ENCODE results near the gene ACSM2A.
"Not testable (repeated sequence)": the region's sequence is repeated elsewhere in the genome, so short reads cannot be mapped to it uniquely, and the experiment has no call there.

Gene ACSM2A

DNA sequence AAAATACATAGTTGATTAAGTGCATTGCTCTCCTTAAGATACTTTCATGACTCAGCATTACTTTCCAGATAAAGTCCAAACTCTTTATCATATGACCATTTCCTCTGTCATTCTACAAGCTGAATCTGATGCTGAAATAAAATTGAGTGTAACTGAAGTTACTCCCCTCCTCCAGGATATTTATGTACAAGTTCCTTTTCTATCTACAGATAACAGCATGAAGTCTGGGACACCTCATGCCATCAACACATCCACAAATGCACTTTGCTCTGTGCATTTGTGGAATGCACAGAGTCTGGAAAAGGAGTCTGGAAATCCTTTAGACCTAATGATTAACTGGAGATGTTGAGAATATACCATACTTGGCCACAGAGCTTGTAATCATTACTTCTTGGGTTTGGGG lies 64.4 kb downstream of the ACSM2A start:
- Mint-ChIP-seq H3K27ac (peak overlapping the region; percentile 51 to 89 (median 56)), H3K36me3 (ENCODE audit: low read depth) (no peaks in the 10 kb centered on the region), H3K27me3 (ENCODE audit: low read depth) (no peaks in the 10 kb centered on the region), H3K4me3 (no peak overlapping the region), H3K4me1 (no peaks in the 10 kb centered on the region), H3K9me3 (peaks cover 3% of the 10 kb centered on the region)
- TF ChIP-seq, protein P1, sequence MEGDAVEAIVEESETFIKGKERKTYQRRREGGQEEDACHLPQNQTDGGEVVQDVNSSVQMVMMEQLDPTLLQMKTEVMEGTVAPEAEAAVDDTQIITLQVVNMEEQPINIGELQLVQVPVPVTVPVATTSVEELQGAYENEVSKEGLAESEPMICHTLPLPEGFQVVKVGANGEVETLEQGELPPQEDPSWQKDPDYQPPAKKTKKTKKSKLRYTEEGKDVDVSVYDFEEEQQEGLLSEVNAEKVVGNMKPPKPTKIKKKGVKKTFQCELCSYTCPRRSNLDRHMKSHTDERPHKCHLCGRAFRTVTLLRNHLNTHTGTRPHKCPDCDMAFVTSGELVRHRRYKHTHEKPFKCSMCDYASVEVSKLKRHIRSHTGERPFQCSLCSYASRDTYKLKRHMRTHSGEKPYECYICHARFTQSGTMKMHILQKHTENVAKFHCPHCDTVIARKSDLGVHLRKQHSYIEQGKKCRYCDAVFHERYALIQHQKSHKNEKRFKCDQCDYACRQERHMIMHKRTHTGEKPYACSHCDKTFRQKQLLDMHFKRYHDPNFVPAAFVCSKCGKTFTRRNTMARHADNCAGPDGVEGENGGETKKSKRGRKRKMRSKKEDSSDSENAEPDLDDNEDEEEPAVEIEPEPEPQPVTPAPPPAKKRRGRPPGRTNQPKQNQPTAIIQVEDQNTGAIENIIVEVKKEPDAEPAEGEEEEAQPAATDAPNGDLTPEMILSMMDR (IDR thresholded peaks at IDR 0.05; ENCODE audit: unreplicated experiment in 3 of 3) = no peak

DNA sequence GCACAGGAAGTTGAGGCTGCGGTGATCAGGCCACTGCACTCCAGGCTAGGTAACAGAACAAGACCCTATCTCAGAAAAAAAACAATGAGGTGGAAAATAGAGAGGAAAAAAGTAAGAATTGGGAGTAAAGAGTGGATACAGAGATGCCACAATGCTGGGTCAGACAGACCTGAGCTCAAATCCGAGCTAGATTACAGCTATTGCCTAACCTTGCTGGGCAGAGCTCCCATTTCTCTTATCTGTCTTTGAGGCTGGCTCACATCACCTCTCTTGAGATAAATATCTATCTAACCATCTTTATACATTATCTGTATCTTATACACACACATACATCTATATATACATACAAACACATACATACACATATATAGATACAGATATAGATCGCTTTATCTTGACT lies 65.8 kb downstream of the ACSM2A start:
- TF ChIP-seq, protein P1 (IDR thresholded peaks at IDR 0.05; ENCODE audit: unreplicated experiment in 3 of 3) = no peak
- Mint-ChIP-seq H3K27ac (no peak overlapping the region), H3K36me3 (ENCODE audit: low read depth) (no peaks in the 10 kb centered on the region), H3K4me3 (no peak overlapping the region), H3K9me3 (peaks cover 3% of the 10 kb centered on the region), H3K27me3 (ENCODE audit: low read depth) (no peaks in the 10 kb centered on the region), H3K4me1 (no peaks in the 10 kb centered on the region)

DNA sequence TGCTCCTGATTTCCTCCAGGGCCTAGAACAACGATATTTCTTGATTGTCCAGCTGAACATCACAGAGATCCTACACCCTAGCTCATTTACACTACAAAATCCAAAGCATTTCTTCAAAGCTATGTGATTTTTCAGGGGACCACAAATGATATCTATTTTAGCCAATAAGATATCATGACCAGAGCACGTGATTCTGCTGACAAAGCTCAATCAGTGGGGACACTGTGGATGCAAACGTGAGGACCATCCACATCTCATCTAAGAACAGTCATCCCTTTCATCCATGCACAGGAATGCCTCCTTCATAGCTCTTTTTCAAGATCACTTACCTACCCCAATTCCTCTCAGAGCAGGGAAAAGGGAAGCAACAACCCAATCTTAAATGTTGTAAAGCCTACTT lies 67.9 kb downstream of the ACSM2A start:
- TF ChIP-seq, protein P1 (IDR thresholded peaks at IDR 0.05; ENCODE audit: unreplicated experiment in 3 of 3) = no peak
- Mint-ChIP-seq H3K4me1 (no peaks in the 10 kb centered on the region), H3K27me3 (ENCODE audit: low read depth) (no peaks in the 10 kb centered on the region), H3K27ac (no peak overlapping the region), H3K9me3 (peaks cover 3% of the 10 kb centered on the region), H3K4me3 (no peak overlapping the region), H3K36me3 (ENCODE audit: low read depth) (no peaks in the 10 kb centered on the region)

DNA sequence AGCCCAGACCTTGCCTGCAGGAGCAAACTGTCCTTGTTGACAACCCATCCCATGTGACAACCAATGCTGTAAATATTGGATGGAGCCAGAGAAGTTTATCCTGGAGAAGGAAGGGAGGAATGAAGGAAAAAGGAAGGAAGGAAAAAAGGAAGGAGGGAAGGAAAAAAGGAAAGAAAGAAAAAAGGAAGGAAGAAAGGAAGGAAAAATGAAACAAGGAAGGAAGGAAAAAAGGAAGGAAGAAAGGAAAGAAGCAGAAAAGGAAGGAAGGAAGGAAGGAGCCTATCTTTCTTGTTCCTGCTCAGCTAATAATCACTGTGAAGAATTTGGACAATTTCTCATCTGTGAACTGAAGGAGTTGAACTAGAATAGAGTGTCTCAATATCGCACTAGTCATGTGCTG lies 68.8 kb downstream of the ACSM2A start:
- H3K36me3 Mint-ChIP-seq (ENCODE audit: low read depth) = no peaks in the 10 kb centered on the region
- H3K4me1 Mint-ChIP-seq = no peaks in the 10 kb centered on the region
- no peaks in the 10 kb centered on the region for H3K27me3 Mint-ChIP-seq (ENCODE audit: low read depth)
- TF ChIP-seq, protein P1 (IDR thresholded peaks at IDR 0.05; ENCODE audit: unreplicated experiment in 3 of 3) = no peak
- no peak overlapping the region for H3K4me3 Mint-ChIP-seq
- no peak overlapping the region for H3K27ac Mint-ChIP-seq
- no peaks in the 10 kb centered on the region for H3K9me3 Mint-ChIP-seq

GRCh38 chr16:20531795-20532194 lies 80.5 kb downstream of the ACSM2A start:
- H3K4me1 Mint-ChIP-seq; H3K4me3 Mint-ChIP-seq; H3K27me3 Mint-ChIP-seq (ENCODE audit: low read depth); H3K27ac Mint-ChIP-seq; H3K9me3 Mint-ChIP-seq; H3K36me3 Mint-ChIP-seq (ENCODE audit: low read depth): not testable (repeated sequence)

DNA sequence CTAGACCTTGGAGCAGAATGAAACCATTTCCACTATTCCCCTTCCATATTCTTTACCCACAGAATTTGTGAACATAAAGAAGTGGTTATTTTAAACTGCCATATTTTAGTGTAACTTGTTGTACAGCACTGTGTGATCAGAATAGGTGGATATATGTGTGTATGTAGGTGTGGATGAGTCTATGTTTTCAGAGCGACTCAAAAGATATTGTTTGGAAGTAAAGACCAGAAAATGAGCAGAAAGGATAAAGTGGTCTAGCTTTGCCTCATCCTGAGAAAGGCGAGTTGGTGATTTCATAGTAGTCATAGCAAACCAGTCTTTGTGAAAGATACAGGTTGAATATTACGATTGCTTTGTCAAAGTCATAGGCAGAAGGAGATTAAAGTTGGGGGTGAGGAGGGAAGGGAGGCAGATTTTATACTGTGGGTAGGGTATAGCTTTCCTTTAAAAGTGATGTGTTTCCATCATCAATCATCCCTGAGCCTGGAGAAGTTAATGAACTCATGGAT lies 81.0 kb downstream of the ACSM2A start:
- not testable (repeated sequence) for H3K36me3 Mint-ChIP-seq (ENCODE audit: low read depth); H3K4me1 Mint-ChIP-seq; H3K27me3 Mint-ChIP-seq (ENCODE audit: low read depth); H3K4me3 Mint-ChIP-seq; H3K27ac Mint-ChIP-seq; H3K9me3 Mint-ChIP-seq

GRCh38 chr16:20536669-20537068 lies 85.3 kb downstream of the ACSM2A start:
- H3K27me3 Mint-ChIP-seq (ENCODE audit: low read depth); H3K36me3 Mint-ChIP-seq (ENCODE audit: low read depth); H3K4me1 Mint-ChIP-seq; H3K4me3 Mint-ChIP-seq; H3K27ac Mint-ChIP-seq; H3K9me3 Mint-ChIP-seq: not testable (repeated sequence)

Measured in nephron (organoid).